T follicular helper cell (primary cell): ENCODE data around the gene RSPH9.

Experiments used
- DNase-seq: peaks from one replicate; pipeline ENCODE4 v3.0.0-alpha.2; 2020; ENCODE audit warnings: low read depth

Gene RSPH9

DNA sequence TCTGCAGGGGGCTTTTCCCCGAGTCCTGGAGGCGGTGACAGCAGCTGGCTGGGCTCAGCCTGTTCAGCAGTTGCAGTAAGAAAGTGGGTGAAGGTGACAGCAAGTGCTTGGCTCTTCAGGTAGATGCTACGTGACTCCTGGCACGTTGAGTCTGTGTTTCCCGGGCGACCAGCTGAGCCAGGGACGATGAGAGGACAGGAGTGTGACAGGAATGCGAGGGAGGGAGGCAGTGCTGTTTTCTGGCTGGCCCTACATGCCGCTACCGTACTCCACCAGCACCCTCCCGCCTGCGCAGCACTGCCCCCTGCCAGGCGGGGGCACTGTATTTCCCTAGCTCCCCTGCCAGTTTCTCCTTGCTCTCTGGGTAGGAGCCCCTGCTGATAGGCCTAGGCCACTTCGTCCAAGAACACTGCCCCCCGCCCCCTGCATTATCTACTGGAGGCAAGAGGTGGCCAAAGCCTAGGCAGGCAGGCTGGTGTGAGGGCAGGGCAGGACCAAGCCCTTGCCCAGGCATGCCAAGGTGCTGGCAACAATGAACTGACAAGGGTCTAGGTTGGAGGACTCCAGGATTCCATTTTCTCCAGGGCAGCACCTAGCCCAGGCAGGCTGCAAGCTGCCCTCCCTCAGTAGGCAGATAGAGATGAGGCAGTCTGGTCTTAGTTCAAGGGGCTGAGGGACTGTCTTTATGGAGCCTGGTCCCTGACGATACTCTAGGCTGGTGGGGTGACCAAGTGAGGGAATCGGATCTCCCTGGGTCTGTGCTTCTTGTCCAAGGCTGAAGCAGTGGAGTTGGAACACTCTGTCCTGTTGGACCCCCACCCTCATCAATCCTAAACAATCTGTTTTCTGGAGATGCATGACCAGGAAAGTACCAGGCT lies 23.6 kb downstream of the RSPH9 start:
- peak; percentile 21 for DNase-seq

DNA sequence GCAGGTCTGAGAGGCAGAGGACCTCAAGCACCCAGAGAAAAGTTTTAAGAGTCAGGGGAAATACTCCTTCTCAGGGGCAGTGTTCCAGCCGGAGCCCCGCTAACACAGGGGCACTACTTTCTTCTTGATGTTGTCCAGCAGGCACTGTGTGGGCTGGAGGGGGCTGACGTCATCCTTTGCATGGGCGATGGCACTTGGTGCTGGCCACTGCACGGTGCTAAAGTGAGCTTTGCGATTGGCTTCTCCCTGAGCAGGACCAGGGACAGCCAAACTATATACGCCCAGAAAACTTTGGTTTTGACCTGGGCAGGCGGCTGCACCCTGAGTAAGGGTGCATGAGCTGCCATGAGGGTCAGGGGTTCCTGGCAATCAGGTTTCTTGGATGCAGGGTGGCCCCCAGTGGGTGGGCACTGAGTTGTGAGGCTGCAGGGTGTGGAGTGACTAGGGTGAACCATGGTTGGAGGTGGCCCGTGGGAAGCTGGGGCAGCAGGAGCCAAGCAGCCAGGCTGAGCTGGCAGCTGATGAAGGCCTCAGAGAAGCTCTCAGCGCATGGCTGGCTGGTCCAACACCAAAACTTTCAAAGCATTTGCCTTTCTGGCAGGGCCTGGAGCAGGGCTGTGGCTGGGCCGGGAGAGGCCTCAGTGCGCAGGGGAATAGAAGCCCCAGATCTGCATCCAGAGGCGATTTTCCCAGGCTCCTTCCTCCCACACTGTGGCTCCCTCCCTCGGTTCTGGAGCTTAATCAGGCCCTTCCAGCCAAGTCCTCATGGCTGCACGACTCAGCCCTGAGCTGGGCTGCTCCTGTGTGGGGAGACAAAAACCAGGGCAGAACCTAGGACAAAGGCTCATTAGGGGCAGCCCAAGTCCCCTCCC lies 24.4 kb downstream of the RSPH9 start:
- DNase-seq = no peak

DNA sequence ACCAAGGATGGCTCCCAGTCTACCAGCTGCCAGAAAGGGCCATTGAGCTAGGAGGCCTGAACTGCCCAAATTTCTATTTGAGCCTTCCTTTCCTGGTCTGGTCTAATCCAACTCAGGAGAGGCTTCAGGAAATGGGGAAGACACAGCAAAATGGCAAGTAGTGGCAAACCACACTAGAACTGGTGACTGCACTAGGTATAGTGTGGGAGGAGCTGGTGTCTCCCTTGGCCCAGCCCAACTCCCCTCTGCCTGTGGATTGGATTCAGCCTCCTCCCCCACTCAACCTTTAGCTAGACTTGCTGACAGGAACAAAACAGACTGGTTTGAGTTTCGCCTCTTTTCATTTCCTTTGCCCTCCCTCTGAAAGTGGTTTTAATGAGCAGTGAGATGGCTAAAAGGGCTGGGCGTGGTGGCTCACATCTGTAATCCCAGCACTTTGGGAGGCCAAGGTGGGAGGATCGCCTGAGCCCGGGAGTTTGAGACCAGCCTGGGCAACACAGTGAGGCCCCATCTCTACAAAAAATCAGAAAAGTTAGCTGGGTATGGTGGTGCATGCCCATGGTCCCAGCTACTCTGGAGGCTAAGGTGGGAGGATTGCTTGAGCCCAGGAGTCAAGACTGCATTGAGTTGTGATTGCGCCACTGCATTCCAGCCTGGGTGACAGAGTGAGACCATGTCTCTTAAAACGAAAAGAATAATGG lies 25.2 kb downstream of the RSPH9 start:
- no peak for DNase-seq

DNA sequence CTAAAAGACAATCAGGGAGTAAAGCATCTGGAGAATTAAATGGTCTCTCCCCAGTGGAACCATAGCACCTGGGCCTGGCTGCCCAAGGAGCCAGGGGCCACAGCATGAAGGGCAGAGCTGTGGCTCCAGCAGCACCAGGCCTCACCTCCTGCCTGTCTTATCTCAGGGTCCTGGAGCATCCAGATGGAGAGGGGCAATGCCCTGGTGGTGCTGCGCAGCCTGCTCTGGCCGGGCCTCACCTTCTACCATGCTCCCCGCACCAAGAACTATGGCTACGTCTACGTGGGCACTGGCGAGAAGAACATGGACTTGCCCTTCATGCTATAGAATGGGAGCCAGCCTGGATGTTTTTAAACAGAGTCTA lies 25.8 kb downstream of the RSPH9 start:
- DNase-seq = no peak

DNA sequence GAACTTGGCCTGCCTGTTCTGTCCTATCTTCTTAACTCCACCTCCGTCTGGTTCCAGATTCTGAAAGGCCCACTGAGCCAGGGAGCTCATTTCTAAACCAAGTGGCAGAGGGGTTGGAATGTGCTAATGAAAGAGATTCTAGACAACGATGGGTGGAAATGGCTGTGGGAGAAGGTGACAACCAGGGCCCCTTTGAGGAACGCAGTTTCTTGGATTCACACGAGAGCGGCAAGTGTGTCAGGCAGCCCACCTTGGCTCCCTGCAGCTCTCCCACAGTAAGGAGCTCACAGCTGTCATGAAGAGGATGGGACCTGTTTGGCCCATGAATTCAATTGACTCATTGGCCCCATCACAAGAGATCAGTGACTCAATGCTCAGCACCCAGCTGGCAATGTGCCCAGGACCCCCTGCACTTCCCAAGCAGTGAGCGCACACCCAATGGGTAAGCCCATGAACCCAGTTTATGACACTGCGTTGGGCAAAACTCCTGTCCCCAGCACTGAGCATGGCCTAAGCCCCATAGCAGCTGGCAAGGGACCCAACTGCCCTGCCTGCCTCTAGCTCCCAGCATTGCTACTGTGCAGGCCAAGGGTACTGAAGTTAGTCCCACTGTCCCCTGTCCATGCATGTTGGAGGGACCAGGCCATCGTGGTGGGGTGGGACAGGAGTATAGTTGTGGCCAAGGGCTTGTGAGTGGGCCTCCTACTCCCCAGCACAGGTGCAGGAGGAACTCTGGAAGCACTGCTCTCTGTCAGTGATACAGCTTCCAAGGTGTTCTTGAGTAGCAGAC lies 26.4 kb downstream of the RSPH9 start:
- no peak for DNase-seq

DNA sequence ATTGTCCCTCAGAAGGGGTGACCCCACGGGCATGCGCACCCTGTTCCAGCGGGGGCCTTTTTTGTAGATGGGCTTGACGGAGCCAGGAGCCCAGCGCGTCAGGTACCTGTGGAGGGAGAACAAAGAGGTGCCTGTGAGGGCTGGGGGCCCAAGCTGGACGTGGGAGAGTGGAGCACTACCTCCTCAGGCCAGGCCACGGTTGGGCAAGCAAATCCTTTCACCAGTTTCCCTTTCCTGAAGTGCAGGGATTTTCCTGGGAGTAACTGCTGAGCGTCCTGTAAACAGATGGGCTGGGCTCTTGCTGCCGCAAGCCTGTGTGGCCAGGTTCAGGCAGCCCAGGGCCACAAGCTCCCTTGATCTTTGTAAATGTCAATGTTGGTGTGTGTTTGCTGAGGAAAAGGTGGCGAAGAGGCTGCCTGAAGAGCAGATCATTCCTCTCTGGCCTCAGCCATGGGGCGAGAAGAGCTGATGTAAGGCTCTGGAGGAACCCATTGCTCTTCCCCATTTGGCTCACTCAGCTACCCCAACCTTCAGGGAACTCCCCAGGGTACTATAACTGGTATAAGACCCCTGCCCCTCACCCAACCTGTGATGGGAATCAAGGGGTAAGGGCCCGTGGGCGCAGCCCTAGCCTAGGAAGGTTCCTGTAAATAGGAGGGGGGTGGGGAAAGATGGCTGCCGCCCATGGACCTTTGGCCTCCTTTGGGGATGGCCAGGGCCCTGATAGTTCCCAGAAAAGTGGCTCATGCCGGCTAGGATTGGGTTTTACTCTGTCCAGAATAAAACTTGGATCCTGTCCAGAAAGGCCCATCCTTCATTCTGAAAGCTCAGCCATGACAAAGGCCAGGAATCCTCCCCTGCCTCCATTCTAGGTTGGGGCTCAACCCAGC lies 27.2 kb downstream of the RSPH9 start:
- DNase-seq = no peak

DNA sequence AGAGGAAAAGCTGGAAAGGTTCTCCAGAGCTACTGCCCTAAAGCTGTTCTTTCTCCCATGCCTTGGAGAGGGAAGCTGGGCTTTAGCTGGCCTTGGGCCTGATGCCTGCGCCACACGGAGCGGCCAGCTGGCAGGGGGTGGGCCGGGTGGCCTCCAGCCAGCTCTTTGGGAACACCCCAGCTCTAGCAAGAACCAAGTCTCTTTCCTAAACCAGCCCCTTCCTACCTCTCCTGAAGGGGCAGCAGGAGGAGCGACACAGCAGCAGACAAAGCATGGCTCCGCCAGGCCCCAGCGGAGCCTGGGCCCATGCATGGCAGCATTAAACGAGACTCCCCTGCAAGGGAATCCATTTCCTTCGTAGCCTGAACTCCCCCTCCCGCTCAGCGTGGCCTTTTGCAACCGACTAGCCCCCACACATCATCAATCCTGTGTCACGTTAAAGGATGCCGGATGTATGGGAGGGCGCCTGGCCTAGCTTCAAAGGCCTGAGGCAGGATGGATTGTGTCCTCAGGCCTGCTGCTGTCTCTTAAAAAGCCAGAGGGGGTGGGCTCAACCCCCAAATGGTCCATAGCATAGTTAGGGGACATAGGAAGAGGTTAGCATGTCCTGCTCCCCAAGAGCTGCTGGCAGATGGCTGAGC lies 28.7 kb downstream of the RSPH9 start:
- DNase-seq = no peak

DNA sequence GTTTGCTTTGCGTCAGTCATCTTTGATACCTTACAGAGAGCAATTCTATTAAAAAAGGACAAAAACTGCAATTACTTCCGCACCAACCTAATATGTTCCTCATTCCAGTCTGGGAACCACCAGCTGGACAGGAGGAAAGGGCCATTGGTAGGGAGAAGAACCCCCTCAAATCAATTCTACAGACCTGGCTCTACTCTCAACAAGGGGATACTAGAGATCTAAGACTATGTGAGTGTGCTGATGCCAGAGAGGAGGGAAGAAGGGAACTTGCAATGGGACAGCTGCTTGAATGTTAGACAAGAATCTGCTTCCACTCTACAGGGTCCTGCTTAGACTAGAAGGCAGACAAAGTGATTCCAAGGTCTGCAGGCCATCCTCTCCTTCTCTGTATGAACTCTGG lies 29.5 kb downstream of the RSPH9 start:
- no peak for DNase-seq

DNA sequence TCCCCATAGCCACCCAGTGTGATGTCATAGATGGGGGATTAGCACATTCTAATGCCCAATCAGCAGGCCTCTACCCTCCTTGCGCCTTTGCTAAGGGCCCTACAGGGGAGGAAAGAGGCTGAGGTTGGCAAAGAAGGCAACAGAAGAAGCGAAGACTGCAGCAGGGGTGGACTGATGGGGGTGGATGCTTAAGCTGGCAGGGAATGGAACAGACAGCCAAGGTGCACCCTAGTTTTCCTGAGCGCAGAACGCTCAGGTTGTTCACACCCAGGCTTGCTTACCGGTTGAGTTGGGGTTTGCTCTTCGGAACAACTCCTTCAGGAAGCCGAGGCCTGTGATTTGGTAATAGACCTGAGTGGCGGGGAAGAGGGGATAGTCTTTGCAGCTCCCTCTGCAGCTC lies 30.1 kb downstream of the RSPH9 start:
- no peak for DNase-seq

DNA sequence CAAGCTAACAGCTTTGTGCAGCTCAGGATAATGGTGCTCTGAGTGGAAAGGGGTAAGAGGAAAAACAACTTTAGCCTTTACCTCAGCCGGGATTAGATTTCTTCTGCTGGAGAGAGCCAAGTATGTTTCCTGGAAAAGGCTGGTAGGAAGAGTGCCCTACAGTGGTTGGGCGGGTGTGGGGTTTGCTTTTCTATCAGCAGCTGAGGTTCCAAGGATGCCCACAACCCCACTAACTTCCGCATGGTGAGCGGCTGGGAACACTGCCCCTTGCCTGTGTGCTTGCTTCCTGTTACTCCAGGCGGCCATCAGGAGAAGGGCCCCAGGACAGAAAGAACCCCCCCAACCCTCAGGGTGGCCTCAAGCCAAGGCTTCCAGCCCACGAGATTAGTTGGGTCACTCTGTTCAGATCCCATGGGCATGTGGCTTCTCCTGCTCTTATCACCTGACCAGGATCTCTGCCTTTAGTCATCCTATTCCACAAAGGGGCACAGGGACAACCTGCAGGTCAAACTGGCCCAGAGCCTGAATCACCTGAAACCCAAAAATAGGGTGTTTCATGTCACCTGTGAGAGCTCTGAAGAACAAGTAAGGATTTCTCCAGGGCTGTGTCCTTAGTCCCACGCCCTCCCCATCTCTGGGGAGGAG lies 32.2 kb downstream of the RSPH9 start:
- DNase-seq = no peak

DNA sequence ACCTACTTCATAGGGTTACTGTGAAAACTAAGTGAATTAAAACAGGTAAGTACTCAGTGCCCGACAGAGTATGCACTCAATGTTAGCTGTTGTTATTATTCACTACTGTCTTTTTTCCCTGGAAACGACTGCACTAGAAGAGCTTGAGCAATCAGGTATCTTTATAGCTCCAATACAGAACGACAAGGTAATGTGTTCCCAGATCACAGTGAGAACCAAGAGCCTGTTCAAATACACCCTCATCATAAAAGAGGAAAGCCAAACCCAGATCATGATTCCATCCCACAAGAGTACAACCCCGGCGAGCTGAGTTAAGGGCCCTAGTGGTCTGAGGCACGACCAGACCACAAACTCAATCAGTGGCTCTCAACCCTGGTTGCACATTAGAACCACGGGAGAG lies 32.9 kb downstream of the RSPH9 start:
- no peak for DNase-seq

DNA sequence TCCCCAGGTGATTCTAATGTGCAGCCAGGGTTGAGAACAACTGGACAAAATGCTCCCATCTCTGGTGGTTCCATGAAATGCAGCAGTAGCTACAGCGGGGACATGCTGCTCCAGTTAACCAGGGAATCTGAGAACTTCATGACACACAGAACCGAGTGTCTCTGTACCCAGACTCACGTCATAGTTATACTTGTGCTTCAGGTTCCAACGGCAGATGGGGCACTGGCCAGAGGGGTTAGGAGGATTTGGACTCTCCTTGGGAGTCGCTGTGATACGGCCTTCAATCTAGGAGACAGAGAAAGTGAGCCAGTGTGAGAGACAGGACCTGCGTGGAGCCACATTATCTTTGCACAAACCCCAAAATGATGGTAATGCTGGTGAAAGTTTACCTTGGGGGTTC lies 33.5 kb downstream of the RSPH9 start:
- DNase-seq = no peak

DNA sequence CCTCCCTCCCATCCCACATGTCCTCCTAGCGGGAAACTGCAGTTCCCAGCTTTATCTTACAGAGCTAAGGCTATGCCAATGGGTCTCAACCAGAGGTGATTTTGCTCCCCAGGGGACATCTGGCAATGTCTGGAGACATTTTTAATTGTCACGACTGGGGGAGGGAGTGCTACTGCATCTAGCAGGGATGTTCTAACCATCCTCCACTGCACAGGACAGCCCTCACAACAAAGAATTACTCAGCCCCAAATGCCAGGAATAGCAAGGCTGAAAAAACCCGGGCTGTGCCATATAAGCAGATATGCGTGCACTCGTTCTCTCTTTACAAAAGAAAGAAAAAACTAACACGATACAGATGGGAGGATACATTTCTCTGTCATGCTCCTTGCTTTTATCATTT lies 34.2 kb downstream of the RSPH9 start:
- DNase-seq = no peak

DNA sequence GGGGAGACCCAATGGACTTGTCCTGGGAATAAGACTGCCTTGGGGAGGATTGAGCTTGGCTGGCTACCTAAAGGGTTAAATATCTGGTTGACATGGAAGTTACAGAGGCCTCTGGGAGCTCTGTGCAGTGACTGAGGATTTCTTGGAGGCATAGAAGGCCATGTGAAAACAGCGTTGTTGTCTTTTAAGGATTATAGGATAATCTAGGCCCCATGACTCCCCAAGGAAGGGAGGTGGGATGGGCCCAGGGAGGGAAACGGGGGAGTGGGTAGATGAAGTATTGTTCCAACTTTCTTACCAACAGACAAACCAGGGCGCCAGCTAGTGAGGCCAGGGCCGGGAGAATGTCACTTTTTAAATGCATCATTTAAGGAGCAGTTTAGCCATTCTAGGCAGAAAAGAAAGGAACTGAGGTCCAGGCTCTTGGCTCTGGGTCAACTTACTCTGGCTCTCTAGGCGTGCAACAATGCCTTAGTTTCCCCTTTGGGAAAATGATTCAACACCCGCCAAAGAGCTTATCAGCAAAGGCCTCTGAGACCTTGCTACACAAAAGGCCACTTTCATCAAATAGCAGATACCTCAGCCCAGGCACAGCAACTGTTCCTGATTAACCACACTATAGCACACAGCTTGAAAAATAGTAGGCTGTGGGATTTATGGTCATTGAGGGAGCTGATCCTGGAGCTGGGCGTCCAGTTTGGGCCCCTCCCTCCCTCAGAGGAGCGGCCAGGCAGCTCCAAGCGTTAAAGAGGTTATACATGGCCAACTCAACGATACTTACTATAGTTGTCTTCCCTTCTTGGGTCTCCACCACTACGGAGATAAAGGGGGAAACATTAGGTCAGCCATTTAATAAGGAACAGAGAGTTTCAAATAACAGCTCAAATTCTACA lies 35.7 kb downstream of the RSPH9 start:
- no peak for DNase-seq

DNA sequence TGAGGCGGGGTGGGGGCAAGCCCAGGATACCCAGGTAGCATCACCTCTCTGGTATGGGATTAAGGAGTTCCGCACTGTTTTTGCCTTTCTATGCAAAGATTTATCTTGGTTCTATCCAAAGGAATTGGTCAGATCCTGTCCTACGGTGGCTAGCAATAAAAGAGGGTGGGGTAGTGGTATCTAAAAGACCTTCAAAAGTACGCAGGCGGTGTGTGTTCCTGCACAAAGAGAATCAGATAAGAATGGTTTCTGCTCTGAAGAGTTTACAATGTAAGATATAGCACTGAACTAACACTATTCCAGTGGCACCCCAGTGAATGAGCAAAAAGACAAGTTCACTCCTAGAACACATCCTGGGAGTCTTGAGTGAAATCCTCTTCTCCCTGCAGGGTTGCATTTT lies 36.5 kb downstream of the RSPH9 start:
- no peak for DNase-seq

DNA sequence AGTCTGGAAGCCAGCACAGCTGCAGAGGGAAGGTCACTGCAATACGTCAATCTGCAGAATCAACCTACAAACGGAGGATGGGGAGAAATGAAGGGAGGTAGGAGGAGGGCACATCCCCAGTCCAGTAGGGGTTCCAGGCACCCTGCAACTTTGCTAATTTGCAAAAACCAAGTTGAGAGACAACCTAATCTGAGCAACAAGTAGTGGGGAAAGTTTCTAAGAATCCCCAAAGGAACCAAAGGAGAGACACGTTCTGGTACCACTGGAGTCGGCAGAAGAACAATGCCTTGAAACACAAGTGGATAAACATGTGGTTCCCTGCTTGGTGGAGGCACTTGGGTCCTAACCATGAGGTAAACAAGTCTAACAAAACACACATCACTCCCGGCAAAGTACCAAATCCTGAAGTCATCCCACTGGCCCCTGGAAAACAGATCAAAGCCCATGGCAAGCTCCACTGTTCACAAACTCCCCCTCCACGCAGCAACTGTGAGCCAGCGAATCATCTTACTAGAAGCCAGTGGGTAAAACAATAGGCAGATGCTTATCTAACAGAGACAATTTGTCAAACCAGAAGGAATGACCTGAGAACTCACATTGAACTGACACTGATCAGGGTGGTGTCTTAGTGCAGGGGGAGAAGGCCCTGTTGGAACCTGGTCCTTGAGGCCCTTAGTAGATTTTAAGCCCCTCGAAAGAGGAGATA lies 38.0 kb downstream of the RSPH9 start:
- DNase-seq = no peak

DNA sequence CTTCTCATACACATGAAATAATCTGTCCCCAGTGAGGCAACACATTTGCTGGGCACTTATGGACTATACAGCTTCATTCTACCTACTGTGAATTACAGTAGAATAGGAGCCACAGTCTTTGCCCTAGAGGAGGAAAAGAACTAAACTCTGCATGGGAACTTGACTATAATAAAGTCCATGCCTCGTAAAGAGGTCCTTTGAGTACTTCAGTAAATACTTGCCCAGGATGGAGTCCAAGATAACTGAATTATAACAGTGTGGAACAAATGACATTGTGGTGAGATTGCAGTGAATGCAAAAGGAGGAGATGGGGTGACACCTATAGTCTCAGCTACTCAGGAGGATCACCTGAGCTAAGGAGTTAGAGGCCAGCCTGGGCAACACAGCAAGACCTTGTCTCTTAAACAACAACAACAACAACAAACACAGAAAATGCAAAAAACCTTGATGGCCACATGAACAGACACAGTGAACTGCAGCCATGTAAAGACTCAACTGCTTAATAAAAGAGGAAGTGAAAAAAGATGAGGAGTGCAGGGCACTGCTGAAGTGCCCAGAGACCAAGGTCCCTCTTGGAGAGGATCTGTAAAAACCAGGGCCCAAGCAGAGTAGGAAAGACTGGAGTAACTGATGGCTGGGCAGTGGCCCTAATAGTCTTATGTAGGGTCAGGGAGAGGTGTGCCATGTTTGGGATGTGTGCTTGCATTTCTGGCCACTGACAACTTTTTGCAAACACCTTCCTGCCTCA lies 39.0 kb downstream of the RSPH9 start:
- DNase-seq = no peak
